Progenitor cell of endocrine pancreas (in vitro differentiated cells): Measurements from ENCODE around the gene RBM18. TPM values are rescaled to one million over a fixed set of nuclear protein-coding genes. Genes with fewer than 3 reads are reported as not detected.

Experiments used
- DNase-seq: peaks from one replicate; pipeline ENCODE4 v3.0.0; 2021; ENCODE audit warnings: low spot score; ENCODE audit not compliant: unreplicated experiment
- H3K27ac Mint-ChIP-seq: 2 replicates; pipeline ENCODE4 v1.8.0; 2021; ENCODE audit warnings: mild to moderate bottlenecking, moderate library complexity, mixed read lengths
- H3K27me3 Mint-ChIP-seq: 2 replicates; pipeline ENCODE4 v1.8.0; 2021; ENCODE audit warnings: mixed read lengths
- H3K36me3 Mint-ChIP-seq: 2 replicates; pipeline ENCODE4 v1.8.0; 2022; ENCODE audit warnings: mixed read lengths; ENCODE audit not compliant: insufficient read depth
- H3K4me1 Mint-ChIP-seq: 2 replicates; pipeline ENCODE4 v1.8.0; 2021; ENCODE audit warnings: low read depth, mixed read lengths
- H3K4me3 Mint-ChIP-seq: 2 replicates; pipeline ENCODE4 v1.8.0; 2021; ENCODE audit warnings: low read depth, mild to moderate bottlenecking, moderate library complexity, mixed read lengths
- H3K9me3 Mint-ChIP-seq: 2 replicates; pipeline ENCODE4 v1.8.0; 2021; ENCODE audit warnings: low read depth, mixed read lengths
- total RNA-seq: library from RNA; stranded (reverse); gene quantifications from 2 replicates; pipeline ENCODE4 v1.2.1, GENCODE V29; 2021
- TF ChIP-seq, protein P1 (sequence below): fragments of 200-600 bp; sonication (generic); IDR thresholded peaks from one replicate; pipeline ENCODE4 v1.5.0; 2021; ENCODE audit warnings: antibody characterized with exemption, mild to moderate bottlenecking; ENCODE audit not compliant: unreplicated experiment

Gene RBM18
- total RNA-seq, 1 donor from 2014 or later = 23.6 TPM

DNA sequence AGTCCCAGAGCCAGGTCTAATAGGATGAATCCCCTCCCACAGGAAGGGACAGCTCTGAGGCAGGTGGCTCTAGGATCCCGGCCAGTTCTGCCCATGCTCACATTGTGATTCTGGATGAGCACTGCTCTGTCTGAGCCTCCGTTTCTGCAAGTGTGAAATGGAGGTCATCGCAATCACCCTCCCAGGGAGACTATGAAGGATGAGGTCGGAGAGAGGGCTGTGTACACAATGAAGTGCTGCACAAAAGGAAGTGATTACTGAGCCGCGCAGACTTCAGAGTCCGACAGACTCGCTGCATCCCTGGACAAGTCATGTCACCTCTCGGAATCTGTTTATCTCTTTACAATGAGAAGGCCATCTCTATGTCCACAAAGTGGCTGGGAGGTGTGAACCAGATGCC lies 57.5 kb downstream of the RBM18 start:
- Mint-ChIP-seq H3K27me3 (peaks cover 73% of the 10 kb centered on the region), H3K27ac (no peak overlapping the region), H3K9me3 (no peaks in the 10 kb centered on the region), H3K4me3 (no peak overlapping the region), H3K36me3 (no peaks in the 10 kb centered on the region), H3K4me1 (no peaks in the 10 kb centered on the region)
- DNase-seq = no peak
- TF ChIP-seq, protein P1, sequence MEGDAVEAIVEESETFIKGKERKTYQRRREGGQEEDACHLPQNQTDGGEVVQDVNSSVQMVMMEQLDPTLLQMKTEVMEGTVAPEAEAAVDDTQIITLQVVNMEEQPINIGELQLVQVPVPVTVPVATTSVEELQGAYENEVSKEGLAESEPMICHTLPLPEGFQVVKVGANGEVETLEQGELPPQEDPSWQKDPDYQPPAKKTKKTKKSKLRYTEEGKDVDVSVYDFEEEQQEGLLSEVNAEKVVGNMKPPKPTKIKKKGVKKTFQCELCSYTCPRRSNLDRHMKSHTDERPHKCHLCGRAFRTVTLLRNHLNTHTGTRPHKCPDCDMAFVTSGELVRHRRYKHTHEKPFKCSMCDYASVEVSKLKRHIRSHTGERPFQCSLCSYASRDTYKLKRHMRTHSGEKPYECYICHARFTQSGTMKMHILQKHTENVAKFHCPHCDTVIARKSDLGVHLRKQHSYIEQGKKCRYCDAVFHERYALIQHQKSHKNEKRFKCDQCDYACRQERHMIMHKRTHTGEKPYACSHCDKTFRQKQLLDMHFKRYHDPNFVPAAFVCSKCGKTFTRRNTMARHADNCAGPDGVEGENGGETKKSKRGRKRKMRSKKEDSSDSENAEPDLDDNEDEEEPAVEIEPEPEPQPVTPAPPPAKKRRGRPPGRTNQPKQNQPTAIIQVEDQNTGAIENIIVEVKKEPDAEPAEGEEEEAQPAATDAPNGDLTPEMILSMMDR = no peak

- TF ChIP-seq, protein P1 = no peak
- H3K36me3 Mint-ChIP-seq = no peaks in the 10 kb centered on the region
Measured at GRCh38 chr9:122206118-122207046, 58.3 kb downstream of the RBM18 start.

DNA sequence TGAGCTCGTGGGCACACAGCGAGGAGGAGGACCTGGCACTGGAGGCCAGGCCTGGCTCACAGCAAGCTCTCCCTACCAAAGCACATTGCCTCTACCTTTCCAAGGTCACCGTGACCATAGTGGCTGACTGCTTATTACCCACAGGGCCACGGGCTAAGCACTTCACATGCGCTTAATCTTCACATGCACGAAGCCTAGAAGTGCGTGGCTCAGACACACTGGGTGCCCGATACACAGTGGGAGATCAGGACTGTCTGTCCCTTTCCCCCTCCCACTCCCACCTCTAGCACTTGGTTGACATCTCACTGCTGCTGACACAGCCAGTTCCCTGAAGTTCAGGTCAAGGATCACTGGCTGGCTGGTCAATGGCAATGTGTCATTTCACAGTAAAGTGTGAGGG lies 59.5 kb downstream of the RBM18 start:
- Mint-ChIP-seq H3K27ac (no peak overlapping the region), H3K9me3 (no peaks in the 10 kb centered on the region), H3K36me3 (no peaks in the 10 kb centered on the region), H3K4me3 (no peak overlapping the region), H3K4me1 (no peaks in the 10 kb centered on the region), H3K27me3 (peaks cover 58% of the 10 kb centered on the region)
- TF ChIP-seq, protein P1 = no peak
- no peak for DNase-seq

More at GRCh38 chr9:122206118-122207046, 58.3 kb downstream of the RBM18 start:
- no peak for DNase-seq
- Mint-ChIP-seq H3K27ac (no peak overlapping the region), H3K4me1 (no peaks in the 10 kb centered on the region), H3K4me3 (no peak overlapping the region), H3K9me3 (no peaks in the 10 kb centered on the region), H3K27me3 (peaks cover 67% of the 10 kb centered on the region)

- Mint-ChIP-seq H3K9me3 (no peaks in the 10 kb centered on the region), H3K27ac (no peak overlapping the region), H3K4me1 (no peaks in the 10 kb centered on the region), H3K27me3 (peaks cover 58% of the 10 kb centered on the region), H3K4me3 (no peak overlapping the region), H3K36me3 (no peaks in the 10 kb centered on the region)
- DNase-seq = no peak
- TF ChIP-seq, protein P1 = no peak
Measured at GRCh38 chr9:122204491-122204890, 60.1 kb downstream of the RBM18 start.

DNA sequence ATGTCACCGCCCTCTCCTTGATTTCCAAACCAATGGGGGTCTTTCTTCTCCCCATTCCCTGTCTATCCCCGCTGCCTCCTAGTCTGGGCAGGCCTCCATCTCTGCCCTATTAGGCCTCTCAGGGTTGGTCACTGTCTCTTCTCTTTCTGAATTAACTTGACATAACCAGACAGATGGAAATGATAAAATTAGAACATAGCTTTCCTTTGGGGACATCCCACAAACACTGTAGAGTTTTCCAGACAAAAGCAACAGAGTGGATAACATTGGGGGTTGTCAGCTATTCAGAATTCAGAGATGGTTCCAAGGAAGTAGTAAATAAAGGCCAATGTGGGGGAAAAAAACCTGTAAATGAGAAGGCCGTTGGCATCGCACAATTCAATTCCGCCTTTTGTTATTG lies 60.6 kb downstream of the RBM18 start:
- Mint-ChIP-seq H3K27me3 (peaks cover 58% of the 10 kb centered on the region), H3K27ac (no peak overlapping the region), H3K36me3 (no peaks in the 10 kb centered on the region), H3K4me3 (no peak overlapping the region), H3K4me1 (no peaks in the 10 kb centered on the region), H3K9me3 (no peaks in the 10 kb centered on the region)
- TF ChIP-seq, protein P1 = no peak
- no peak for DNase-seq
